ENCODE measurements around the gene SBF2. TPM values are rescaled to one million over a fixed set of nuclear protein-coding genes. Genes with fewer than 3 reads are reported as not detected.

The SBF2 gene
- total RNA-seq, 5 donors from 2014 or later (not counting 1 experiment from before 2014, with no cell fraction given): 9.5 to 23.5 (median 13.0) TPM

DNA sequence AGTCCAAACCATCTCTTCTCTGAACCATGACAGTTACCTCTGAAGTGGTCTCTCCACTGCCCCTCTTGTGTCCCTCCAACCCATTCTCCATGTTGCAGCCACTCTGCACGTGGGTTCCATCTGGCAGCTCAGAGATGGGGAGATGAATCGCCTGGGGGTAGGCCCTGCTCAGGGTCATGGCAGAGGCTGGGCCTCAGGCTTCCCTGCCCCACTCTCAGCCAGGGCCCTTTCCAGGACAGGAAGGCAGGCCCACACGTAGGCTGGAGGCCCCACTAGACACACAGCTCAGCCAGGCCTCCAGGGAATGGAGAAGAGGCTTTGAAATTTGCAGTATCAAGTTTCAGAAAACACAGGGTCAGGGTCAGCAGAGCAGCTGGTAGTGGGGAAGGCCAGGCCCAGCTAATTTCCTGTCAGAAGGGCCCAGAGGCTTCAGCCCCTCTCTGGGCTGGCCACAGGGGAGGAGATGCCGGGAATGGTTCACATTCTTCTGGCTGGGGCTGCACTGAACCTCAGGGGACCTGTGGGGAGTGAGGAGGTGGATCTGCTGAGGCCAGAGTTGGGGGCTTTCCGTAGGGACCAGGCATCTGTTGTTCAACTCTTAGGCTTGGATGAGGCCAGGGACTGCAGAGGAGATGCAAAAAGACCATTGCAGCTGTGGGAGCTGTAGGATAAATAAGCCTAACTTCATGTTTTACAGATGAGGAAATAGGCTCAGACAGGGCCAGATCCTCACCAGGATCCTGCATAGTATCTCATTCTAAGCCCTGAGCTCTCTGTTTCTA, 528.5 kb downstream of the SBF2 start:
- H3K27ac Mint-ChIP-seq: no peak overlapping the region
- H3K4me1 Mint-ChIP-seq: peaks cover 2 to 6% (median 3%) of the 10 kb centered on the region in 3 donors
- CTCF ChIA-PET: interaction anchor here in 1 of 2 donors (0.5 to 0.6 kb wide), 2 partner anchors 232 to 983 kb away, joined by 4 to 5 read pairs; no protein-coding TSS in a partner anchor
- no peaks in the 10 kb centered on the region for H3K36me3 ChIP-seq (ENCODE audit: control insufficient read depth in 2 of 2, extremely low read depth in 1 of 2, insufficient read depth in 1 of 2, low read length in 1 of 2)
- no peaks in the 10 kb centered on the region for H3K27me3 Mint-ChIP-seq
- DNase-seq: no peak
- no peaks in the 10 kb centered on the region for H3K9me3 Mint-ChIP-seq
- no peaks in the 10 kb centered on the region for H3K27me3 ChIP-seq (replicated peaks in 1 of 2; ENCODE audit: control insufficient read depth in 2 of 2, extremely low read depth in 1 of 2, insufficient read depth in 2 of 2, low read length in 1 of 2)
- WGBS (ENCODE audit: insufficient coverage): 93% methylated on average over 3 of the region's 5 CpGs
- H3K4me1 ChIP-seq (ENCODE audit: control insufficient read depth in 1 of 2, extremely low read depth in 1 of 2, insufficient read depth in 2 of 2, low read length in 2 of 2): no peaks in the 10 kb centered on the region
- POLR2A ChIA-PET: interaction anchor here in 1 of 2 donors (0.5 kb wide), 1 partner anchor 254 kb away, joined by 3 read pairs; no protein-coding TSS in a partner anchor
- H3K4me3 Mint-ChIP-seq: no peak overlapping the region
- no peak overlapping the region for H3K4me3 ChIP-seq (ENCODE audit: control insufficient read depth in 1 of 2, extremely low read depth in 1 of 2, low read length in 1 of 2)
- peaks cover 8% of the 10 kb centered on the region for H3K36me3 Mint-ChIP-seq
- no peak for ATAC-seq (replicated peaks in 1 of 4)
- H3K27ac ChIP-seq (ENCODE audit: low read length): no peak overlapping the region
- H3K9me3 ChIP-seq: no peaks in the 10 kb centered on the region

DNA sequence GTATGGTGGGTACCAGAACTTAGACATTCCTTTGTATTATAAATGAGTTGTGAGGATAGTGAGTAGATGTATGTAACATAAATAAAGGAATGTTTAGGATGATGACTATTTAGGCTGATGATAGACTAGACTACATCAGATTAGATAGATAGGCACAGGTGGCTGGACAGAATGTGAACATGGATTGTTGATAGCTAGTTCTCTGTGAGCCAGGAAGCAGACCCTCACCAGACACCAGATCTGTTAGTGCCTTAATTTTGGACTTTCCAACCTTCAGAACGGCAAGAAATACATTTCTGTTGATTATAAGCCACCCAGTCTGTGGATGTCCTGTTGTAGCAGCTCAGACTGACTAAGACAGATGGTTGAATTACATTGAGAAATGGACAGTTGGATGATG, 530.7 kb downstream of the SBF2 start:
- DNase-seq: no peak
- no peak overlapping the region for H3K4me3 ChIP-seq (ENCODE audit: control insufficient read depth in 1 of 2, extremely low read depth in 1 of 2, low read length in 1 of 2)
- WGBS (ENCODE audit: insufficient coverage): 100% methylated on average over 1 of the region's 1 CpG
- H3K27me3 ChIP-seq (replicated peaks in 1 of 2; ENCODE audit: control insufficient read depth in 2 of 2, extremely low read depth in 1 of 2, insufficient read depth in 2 of 2, low read length in 1 of 2): no peaks in the 10 kb centered on the region
- H3K4me1 ChIP-seq (ENCODE audit: control insufficient read depth in 1 of 2, extremely low read depth in 1 of 2, insufficient read depth in 2 of 2, low read length in 2 of 2): peaks cover 4 to 15% of the 10 kb centered on the region in 2 experiments
- ATAC-seq (replicated peaks in 1 of 4): no peak
- H3K9me3 Mint-ChIP-seq: no peaks in the 10 kb centered on the region
- POLR2A ChIA-PET: no interaction called here
- H3K36me3 ChIP-seq (ENCODE audit: control insufficient read depth in 2 of 2, extremely low read depth in 1 of 2, insufficient read depth in 1 of 2, low read length in 1 of 2): no peaks in the 10 kb centered on the region
- no peak overlapping the region for H3K27ac Mint-ChIP-seq
- H3K9me3 ChIP-seq: no peaks in the 10 kb centered on the region
- no peaks in the 10 kb centered on the region for H3K36me3 Mint-ChIP-seq
- no peak overlapping the region for H3K27ac ChIP-seq (ENCODE audit: low read length)
- H3K4me1 Mint-ChIP-seq: peaks cover 16 to 19% (median 18%) of the 10 kb centered on the region in 3 donors
- H3K27me3 Mint-ChIP-seq: no peaks in the 10 kb centered on the region
- H3K4me3 Mint-ChIP-seq: no peak overlapping the region
- CTCF ChIA-PET: interaction anchor here in 1 of 2 donors (0.8 to 1.2 kb wide), 2 partner anchors 14 to 562 kb away, joined by 3 read pairs; no protein-coding TSS in a partner anchor

GRCh38 chr11:9762531-9762930, 531.5 kb downstream of the SBF2 start:
- H3K27me3 Mint-ChIP-seq: no peaks in the 10 kb centered on the region
- no peaks in the 10 kb centered on the region for H3K27me3 ChIP-seq (replicated peaks in 1 of 2; ENCODE audit: control insufficient read depth in 2 of 2, extremely low read depth in 1 of 2, insufficient read depth in 2 of 2, low read length in 1 of 2)
- ChIA-PET CTCF (interaction anchor here in 1 of 2 donors (0.8 to 1.2 kb wide), 2 partner anchors 13 to 563 kb away, joined by 3 read pairs; no protein-coding TSS in a partner anchor), POLR2A (no interaction called here)
- no peak for DNase-seq
- peaks cover 20 to 23% (median 22%) of the 10 kb centered on the region in 3 donors for H3K4me1 Mint-ChIP-seq
- H3K27ac ChIP-seq (ENCODE audit: low read length): no peak overlapping the region
- 92% methylated on average over 2 of the region's 4 CpGs for WGBS (ENCODE audit: insufficient coverage)
- ATAC-seq (replicated peaks in 1 of 4): no peak
- peaks cover 7 to 20% of the 10 kb centered on the region in 2 experiments for H3K4me1 ChIP-seq (ENCODE audit: control insufficient read depth in 1 of 2, extremely low read depth in 1 of 2, insufficient read depth in 2 of 2, low read length in 2 of 2)
- H3K4me3 Mint-ChIP-seq: no peak overlapping the region
- no peak overlapping the region for H3K4me3 ChIP-seq (ENCODE audit: control insufficient read depth in 1 of 2, extremely low read depth in 1 of 2, low read length in 1 of 2)
- no peaks in the 10 kb centered on the region for H3K36me3 ChIP-seq (ENCODE audit: control insufficient read depth in 2 of 2, extremely low read depth in 1 of 2, insufficient read depth in 1 of 2, low read length in 1 of 2)
- no peak overlapping the region for H3K27ac Mint-ChIP-seq
- no peaks in the 10 kb centered on the region for H3K9me3 ChIP-seq
- no peaks in the 10 kb centered on the region for H3K9me3 Mint-ChIP-seq
- no peaks in the 10 kb centered on the region for H3K36me3 Mint-ChIP-seq

DNA sequence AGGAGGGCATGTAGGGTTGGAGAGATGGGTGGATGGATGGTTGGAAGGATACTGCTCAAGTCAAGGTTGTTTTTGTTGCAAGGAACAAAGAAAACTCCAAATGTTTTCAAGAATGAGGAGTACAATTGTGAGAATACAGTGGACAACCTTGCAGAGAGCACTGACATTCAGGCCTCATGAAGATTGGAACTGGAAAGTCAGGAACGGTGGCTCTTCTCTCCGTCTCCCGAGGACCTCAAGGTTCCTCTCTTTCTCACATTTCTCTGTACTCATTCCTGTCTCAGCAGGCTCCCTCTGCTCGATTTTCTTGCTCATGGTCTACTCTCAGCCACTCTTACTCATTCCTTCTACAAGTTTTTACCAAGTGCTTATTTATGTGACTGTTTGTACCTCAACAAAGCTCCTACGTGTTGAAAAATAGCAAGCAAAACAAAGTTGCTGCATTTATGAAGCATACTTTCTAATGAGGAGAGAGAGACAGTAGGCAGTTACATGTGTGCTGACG, 532.5 kb downstream of the SBF2 start:
- Histone ChIP-seq H3K9me3 (no peaks in the 10 kb centered on the region), H3K27me3 (replicated peaks in 1 of 2; ENCODE audit: control insufficient read depth in 2 of 2, extremely low read depth in 1 of 2, insufficient read depth in 2 of 2, low read length in 1 of 2) (no peaks in the 10 kb centered on the region), H3K36me3 (ENCODE audit: control insufficient read depth in 2 of 2, extremely low read depth in 1 of 2, insufficient read depth in 1 of 2, low read length in 1 of 2) (no peaks in the 10 kb centered on the region), H3K4me1 (ENCODE audit: control insufficient read depth in 1 of 2, extremely low read depth in 1 of 2, insufficient read depth in 2 of 2, low read length in 2 of 2) (peaks cover 7 to 23% of the 10 kb centered on the region in 2 experiments), H3K27ac (ENCODE audit: low read length) (no peak overlapping the region), H3K4me3 (ENCODE audit: control insufficient read depth in 1 of 2, extremely low read depth in 1 of 2, low read length in 1 of 2) (no peak overlapping the region)
- ChIA-PET POLR2A (no interaction called here), CTCF (no interaction called here)
- Mint-ChIP-seq H3K4me3 (no peak overlapping the region), H3K27me3 (no peaks in the 10 kb centered on the region), H3K9me3 (no peaks in the 10 kb centered on the region), H3K36me3 (no peaks in the 10 kb centered on the region), H3K4me1 (peaks cover 24 to 30% (median 25%) of the 10 kb centered on the region in 3 donors), H3K27ac (peak overlapping the region in 1 of 2 donors; percentile 49)
- ATAC-seq (replicated peaks in 1 of 4) (no peak), DNase-seq (no peak)
- 82% methylated on average over 6 of the region's 6 CpGs for WGBS (ENCODE audit: insufficient coverage)

- no peak overlapping the region for H3K4me3 Mint-ChIP-seq
- DNase-seq (no peak), ATAC-seq (replicated peaks in 1 of 4) (no peak)
- Histone ChIP-seq H3K27me3 (replicated peaks in 1 of 2; ENCODE audit: control insufficient read depth in 2 of 2, extremely low read depth in 1 of 2, insufficient read depth in 2 of 2, low read length in 1 of 2) (no peaks in the 10 kb centered on the region), H3K4me3 (ENCODE audit: control insufficient read depth in 1 of 2, extremely low read depth in 1 of 2, low read length in 1 of 2) (no peak overlapping the region), H3K36me3 (ENCODE audit: control insufficient read depth in 2 of 2, extremely low read depth in 1 of 2, insufficient read depth in 1 of 2, low read length in 1 of 2) (no peaks in the 10 kb centered on the region), H3K9me3 (no peaks in the 10 kb centered on the region), H3K27ac (ENCODE audit: low read length) (no peak overlapping the region), H3K4me1 (ENCODE audit: control insufficient read depth in 1 of 2, extremely low read depth in 1 of 2, insufficient read depth in 2 of 2, low read length in 2 of 2) (peaks cover 7 to 27% of the 10 kb centered on the region in 2 experiments)
- 89% methylated on average over 2 of the region's 3 CpGs for WGBS (ENCODE audit: insufficient coverage)
- POLR2A ChIA-PET: interaction anchor here in 1 of 2 donors (0.6 kb wide), 1 partner anchor 336 kb away, joined by 4 read pairs; no protein-coding TSS in a partner anchor
- no peaks in the 10 kb centered on the region for H3K36me3 Mint-ChIP-seq
- H3K27ac Mint-ChIP-seq: peak overlapping the region in 1 of 2 donors; percentile 83
- no peaks in the 10 kb centered on the region for H3K9me3 Mint-ChIP-seq
- peaks cover 25 to 40% (median 25%) of the 10 kb centered on the region in 3 donors for H3K4me1 Mint-ChIP-seq
- CTCF ChIA-PET: interaction anchor here (1.1 to 1.3 kb wide), 2 partner anchors 213 to 547 kb away, joined by 3 to 4 read pairs; no protein-coding TSS in a partner anchor
- no peaks in the 10 kb centered on the region for H3K27me3 Mint-ChIP-seq
These were observed 533.8 kb downstream of the SBF2 start for GRCh38 chr11:9760193-9760575.

DNA sequence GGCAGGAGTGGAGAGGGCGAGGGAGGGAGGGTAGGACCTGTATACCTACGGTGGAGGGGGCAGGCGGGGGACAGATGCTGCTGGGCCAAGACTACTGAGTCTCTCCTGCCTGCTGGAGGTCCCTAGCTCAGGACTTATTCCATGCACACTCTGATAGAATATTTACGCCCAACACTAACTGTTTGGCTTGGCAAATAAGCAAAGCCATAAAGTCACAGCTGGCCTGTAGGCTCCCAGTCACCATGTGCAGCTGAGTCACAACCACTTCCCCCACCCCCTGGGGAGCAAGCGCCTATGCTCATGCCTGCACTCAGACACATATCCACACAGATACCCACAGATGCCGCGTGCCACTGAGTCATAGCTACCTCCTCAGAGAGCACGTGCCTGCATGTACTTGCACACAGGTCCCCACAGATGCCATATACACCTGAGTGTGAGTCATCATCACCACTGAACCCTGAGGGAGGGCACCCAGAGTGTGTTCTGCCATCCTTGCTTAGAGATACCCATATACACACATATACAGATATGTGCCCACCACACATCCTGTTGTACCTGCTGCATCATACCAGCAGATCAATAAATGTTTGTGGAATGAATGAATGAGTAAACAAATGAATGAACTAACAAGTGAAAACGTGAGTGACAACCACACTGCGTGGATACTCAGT, 534.4 kb downstream of the SBF2 start:
- Mint-ChIP-seq H3K27ac (peak overlapping the region; percentile 76 to 83), H3K9me3 (no peaks in the 10 kb centered on the region), H3K4me1 (peaks cover 22 to 40% (median 25%) of the 10 kb centered on the region in 3 donors), H3K27me3 (no peaks in the 10 kb centered on the region), H3K36me3 (no peaks in the 10 kb centered on the region), H3K4me3 (peak overlapping the region; percentile 74 to 84 (median 79))
- peak; percentile 21 to 89 (median 80) for ATAC-seq (replicated peaks in 1 of 4)
- Histone ChIP-seq H3K27me3 (replicated peaks in 1 of 2; ENCODE audit: control insufficient read depth in 2 of 2, extremely low read depth in 1 of 2, insufficient read depth in 2 of 2, low read length in 1 of 2) (no peaks in the 10 kb centered on the region), H3K4me1 (ENCODE audit: control insufficient read depth in 1 of 2, extremely low read depth in 1 of 2, insufficient read depth in 2 of 2, low read length in 2 of 2) (peaks cover 7 to 27% of the 10 kb centered on the region in 2 experiments), H3K9me3 (no peaks in the 10 kb centered on the region), H3K27ac (ENCODE audit: low read length) (no peak overlapping the region), H3K36me3 (ENCODE audit: control insufficient read depth in 2 of 2, extremely low read depth in 1 of 2, insufficient read depth in 1 of 2, low read length in 1 of 2) (no peaks in the 10 kb centered on the region), H3K4me3 (ENCODE audit: control insufficient read depth in 1 of 2, extremely low read depth in 1 of 2, low read length in 1 of 2) (no peak overlapping the region)
- ChIA-PET POLR2A (interaction anchor here in 1 of 2 donors (0.6 kb wide), 1 partner anchor 337 kb away, joined by 4 read pairs; no protein-coding TSS in a partner anchor), CTCF (interaction anchor here (0.6 to 1.4 kb wide), 7 partner anchors 10 to 991 kb away, joined by 3 to 7 read pairs (median 3); partner anchors contain the start of gene CTR9 (in 1 of the 2))
- 49% methylated on average over 10 of the region's 10 CpGs for WGBS (ENCODE audit: insufficient coverage)
- peak; percentile 24 to 80 (median 49) for DNase-seq
